DMS53 treated with DMSO at 0.1 percent for 48 hours (cell line): ENCODE measurements around the gene TMEM101.
A peak's percentile ranks its signal among the peaks of the same experiment; 100 is the strongest.
"Not testable (repeated sequence)": the region's sequence is repeated elsewhere in the genome, so short reads cannot be mapped to it uniquely, and the experiment has no call there.

Experiments
- DNase-seq: peaks from one replicate; lab custom pipeline; 2025; ENCODE audit not compliant: unreplicated experiment; lab: John Stamatoyannopoulos, UW

Gene TMEM101

DNA sequence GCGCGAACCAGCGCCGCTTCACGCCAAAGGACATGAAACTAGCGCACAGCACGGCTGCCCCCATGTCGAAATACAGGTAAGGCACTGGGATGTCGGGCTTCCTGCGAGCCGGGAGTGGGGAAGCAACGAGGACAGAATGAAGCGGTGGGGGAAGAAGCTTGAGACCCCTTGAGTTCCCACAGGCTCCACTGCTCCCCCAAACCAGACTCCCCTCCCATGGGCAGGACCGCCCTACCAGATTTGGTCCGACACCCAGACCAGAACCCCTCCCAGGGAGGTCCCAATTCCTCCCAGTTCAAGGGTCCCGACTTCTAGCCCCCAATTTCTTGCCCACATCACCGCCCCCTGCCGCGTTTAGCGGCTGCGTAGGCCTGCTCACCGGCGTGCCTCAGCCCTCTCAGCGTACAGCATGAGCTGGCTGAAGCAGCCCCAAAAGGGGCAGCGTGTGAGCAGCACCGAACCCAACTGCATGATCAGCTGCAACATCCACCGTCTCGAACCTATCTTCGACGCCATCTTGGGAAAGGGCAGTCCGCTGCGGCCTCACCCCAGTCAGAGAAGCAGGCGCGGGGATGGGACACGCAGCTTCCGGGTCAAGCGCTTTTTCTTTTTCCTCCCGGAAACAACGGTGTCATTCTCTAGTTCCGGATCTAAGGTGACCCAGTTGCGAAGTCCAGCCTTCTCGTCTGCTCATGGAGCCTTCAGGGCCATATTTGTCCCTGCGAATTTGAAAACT, at the start of gene TMEM101:
TMEM101 (minus strand) TSS at position 527 of the 736 bp plus-strand sequence; CDS start at position 516, 11 bp downstream.
- peak; percentile 91 for DNase-seq

DNA sequence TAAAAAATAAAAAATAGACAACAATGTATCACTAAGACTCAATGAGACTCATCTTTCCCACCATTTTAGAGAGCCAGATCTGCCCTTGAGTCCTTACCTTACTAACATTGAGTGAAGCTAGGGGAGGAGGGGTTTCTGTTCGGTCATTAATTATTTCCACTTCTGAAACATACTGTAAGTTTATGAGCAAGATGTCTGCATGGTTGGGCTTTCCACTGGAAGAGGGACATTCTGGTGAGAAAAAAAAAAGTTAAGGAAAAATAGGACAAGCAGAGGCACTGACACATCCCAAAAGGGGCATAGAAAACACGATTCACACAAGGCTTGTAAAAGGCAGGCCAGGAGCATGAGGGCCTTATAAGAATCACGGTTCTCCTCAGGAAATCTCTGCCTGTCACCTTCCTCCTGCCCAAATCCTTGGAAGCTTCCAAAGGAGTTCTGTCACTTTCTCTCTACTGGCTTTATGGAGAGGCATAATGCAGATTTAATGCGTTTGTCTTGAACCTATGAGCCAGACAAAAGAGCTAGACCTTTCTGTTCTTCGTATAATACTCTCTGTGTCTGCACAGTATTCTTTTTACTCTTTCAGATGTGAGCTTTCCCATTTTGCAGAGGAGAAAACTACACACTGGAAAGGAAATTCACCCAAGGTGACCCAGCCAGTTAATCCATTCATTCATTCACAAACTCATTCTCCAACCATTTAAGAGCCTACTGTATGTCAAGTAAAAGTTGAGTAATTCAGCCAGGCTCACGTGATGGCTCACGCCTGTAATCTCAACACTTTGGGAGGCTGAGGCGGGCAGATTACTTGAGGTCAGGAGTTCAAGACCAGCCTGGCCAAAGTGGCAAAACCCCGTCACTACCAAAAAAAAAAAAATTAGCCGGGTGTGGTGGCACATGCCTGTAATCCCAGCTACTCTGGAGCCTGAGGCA, 49.2 kb upstream of the TMEM101 start:
- no peak for DNase-seq

DNA sequence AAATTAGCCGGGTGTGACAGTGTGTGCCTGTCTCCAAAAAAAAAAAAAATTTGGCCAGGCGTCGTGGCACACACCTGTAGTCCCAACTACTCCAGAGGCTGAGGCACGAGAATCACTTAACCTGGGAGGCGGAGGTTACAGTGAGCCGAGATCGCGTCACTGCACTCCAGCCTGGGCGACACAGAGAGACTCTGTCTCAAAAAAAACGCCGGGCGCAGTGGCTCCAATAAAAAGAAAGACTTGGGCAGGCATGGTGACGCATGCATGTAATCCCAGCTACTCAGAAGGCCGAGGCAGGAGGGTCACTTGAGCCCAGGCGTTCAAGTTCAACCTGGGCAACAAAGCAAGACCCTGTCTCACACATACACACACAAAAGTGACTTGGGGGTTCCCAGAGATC, 48.1 kb upstream of the TMEM101 start:
- no peak for DNase-seq

DNA sequence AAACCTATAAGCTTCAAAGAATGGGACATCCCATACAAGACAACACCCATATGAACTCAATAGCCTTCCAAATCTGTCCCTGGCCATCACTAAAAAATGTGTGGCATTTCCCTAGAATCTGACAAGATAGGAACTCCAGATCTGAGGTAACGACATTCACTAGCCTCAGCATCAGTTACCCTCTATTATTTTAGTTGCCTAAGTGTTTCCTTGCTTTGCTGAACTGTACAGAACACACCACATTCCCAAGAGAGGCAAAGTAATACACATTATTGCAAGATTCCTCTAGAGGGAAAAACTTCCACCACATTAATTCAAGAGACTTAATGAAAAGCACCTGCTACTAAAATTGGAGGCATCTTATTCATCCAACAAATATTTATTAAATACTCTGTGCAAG, 46.7 kb upstream of the TMEM101 start:
- DNase-seq = no peak

DNA sequence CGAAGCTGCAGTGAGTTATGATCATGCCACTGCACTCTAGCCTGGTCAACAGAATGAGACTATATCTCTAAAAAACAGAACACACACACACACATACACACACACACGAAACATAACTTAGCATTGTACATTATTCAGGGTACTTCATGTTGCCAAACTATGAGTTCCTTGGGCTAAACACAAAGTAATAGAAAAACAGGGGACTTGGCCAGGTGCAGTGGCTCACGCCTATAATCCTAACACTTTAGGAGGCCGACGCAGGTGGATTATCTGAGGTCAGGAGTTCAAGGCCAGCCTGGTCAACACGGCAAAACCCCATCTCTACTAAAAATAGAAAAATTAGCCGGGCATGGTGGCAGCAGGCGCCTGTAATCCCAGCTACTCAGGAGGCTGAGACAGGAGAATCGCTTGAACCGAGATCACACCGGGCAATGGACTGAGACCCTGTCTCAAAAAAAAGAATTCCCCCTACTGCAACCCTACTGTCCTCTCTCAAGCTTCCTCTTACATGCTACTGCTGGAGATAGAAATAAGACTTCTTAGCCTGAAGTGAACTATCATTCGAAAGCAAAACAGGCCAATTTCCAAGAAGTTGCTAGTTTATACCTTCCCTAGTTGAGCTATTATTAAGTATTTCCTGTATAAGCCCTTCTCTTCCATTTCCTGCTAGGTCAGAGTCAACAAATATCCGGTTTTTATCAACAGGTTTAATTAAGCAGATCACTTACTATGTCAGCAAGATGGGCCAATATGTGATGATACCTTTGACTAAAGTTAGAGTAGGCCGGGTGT, 44.5 kb upstream of the TMEM101 start:
- DNase-seq = no peak

- no peak for DNase-seq
Measured at GRCh38 chr17:44053125-44053872, 38.5 kb upstream of the TMEM101 start.

DNA sequence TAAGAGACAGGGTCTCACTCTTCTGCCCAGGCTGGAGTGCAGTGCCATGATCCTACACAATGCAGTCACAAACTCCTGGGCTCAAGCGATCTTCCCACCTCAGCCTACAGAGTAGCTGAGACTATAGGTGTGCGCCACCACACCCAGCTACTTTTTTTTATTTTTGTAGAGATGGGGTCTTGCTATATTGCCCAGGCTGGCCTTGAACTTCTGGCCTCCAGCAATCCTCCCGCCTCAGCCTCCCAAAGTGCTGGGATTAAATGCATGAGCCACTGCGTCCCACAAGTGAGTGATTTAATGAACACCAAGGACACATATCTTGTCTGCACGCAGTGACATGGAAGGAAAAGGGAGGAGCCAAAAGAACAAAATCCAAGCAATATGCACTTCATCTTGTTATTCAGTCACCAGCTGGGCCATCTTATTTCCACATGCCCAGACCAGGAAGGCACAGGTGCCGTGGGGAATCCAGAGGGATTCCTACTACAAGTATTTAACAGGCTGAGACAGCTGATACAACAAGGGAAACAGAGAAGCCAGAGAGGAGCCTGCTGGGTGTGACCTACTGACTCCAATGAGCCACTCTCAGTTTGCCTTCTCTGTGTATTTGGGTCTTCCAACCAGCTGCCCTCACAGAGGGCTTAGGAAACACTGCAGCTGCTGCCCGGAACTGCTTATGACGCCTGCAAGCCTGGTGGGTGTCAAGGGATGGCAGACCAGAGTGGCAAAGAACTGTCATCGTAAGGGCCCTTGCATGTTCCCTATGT, 34.7 kb upstream of the TMEM101 start:
- no peak for DNase-seq

GRCh38 chr17:44046893-44047292, 32.1 kb upstream of the TMEM101 start:
- not testable (repeated sequence) for DNase-seq

GRCh38 chr17:44045486-44045885, 30.7 kb upstream of the TMEM101 start:
- no peak for DNase-seq

GRCh38 chr17:44044071-44044470, 29.3 kb upstream of the TMEM101 start:
- DNase-seq = no peak

DNA sequence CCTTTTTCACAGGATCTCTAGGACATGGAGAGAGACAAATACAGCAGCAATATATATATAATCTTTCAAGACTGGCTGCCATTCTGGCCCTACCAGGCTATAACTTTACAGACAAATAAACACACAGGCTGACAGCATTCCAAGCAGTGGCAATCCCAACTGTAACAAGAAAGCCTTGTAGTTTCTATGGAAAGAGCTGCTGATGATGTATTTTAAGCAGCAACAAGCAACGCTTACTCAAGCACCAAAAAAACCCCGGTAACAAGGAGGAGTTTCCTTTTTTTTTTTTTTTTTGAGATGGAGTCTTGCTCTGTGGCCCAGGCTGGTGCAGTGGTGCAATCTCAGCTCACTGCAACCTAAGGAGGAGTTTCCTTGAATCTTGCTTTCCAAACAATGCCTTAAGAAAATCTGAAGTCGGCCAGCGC, 28.5 kb upstream of the TMEM101 start:
- DNase-seq = no peak

DNA sequence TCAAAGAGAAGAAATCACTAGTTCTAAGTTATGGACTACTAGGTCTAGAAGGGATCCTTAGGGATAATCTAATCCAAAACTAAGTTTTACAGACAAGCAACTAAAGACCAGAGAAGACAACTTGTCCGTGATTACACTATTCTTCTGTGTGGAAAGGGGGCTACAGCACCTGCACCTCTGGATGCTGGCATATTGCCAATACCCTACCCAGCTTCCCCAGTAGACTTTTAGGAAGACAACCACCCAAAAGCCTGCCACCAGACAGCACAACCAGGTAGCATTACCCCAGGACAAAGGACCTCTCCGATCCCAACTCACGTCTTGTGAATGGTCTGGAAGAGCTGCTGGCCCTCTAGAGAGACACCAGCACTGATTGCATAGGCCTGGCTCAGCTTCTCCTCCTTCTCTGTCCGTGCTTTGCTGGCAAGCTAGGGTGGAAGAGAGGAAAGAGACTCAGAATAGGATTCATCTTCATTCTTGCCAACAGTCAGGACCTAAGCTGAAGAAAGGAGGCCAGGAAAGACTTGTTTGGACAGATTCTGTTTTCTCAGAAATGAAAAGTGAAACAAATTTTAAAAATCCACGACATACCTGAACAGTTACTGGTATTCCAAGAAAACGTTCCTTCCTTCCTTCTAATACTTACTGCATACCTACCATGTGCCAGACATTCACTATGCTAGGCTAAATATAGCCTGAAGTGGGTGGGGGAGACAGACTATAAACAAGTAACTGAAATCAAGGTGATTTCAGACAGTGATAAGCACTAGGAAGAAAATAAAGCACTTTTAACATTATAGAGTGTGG, 25.3 kb upstream of the TMEM101 start:
- no peak for DNase-seq

DNA sequence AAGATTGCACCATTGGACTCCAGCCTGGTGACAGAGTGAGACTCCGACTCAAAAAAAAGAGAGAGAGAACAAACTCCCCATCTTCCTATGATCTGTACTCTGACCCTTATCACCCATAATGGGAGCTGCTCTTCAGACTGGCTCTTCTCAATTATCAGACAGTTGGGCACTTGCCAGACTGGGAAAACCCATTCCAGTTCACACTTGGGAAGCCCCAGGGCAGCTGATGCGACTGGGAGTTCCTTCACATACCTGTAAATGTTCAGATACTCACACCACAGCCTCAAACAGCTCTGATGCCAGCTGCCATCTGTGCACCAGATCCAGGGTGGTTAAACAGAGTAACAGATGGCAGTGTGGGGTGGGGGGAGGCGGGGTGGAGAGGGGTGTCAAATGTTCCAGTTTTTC, 23.8 kb upstream of the TMEM101 start:
- DNase-seq = no peak

- DNase-seq = no peak
Measured at GRCh38 chr17:44037471-44037870, 22.7 kb upstream of the TMEM101 start.

GRCh38 chr17:44034688-44035087, 19.9 kb upstream of the TMEM101 start:
- DNase-seq = not testable (repeated sequence)

DNA sequence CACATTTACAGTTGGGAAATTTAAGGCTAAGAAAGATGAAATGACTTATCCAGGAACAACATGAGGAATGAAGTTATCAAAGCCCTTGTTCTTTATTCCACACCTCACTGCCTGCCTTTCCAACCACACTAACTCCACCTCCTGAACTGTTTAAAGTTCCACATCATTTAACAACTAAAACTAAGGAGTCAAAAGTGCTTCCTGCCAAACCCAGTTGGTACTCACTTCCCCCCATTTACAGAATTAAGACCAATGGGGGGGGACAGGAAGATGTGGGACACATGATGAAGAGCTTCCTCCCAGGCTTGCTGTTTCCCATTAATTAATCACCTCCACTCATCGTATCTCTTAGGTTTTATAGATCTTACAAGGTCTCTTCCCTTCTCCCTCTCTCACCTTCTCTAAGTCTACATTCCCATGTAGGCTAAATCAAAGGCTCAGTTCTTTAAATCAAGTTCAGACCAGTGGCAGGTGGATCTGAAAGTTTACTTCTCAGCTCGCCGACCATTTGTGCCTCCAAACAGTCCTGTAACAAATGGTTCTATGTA, 19.2 kb upstream of the TMEM101 start:
- DNase-seq = no peak

- no peak for DNase-seq
Measured at GRCh38 chr17:44030482-44030881, 15.7 kb upstream of the TMEM101 start.

DNA sequence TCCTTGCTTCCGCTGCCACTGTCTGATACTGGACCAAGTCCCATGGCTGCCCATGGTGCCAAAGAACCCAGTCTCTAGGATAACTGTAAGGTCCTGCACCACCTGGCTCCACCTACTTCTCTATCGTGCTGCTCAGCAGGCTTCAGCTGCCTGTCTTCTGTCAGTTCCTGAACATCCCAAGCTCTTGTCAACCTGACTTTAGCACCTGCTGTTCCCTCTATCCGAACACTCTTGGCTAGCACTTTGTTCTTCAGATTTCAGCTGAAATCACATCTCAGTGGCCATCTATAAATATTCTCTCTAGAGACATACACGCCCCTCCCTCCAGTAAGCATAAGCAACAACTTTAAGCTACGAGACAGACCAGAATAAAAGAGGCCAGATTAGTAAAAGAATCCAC, 15.0 kb upstream of the TMEM101 start:
- no peak for DNase-seq

GRCh38 chr17:44024853-44025252, 10.1 kb upstream of the TMEM101 start:
- DNase-seq = no peak
